ENCODE results near the gene CA7.

CA7 gene

GRCh38 chr16:66899310-66899944 is 55.2 kb downstream of the CA7 start:
- no peak for DNase-seq

- DNase-seq, result no peak
These were observed 55.9 kb downstream of the CA7 start for GRCh38 chr16:66899945-66900710.

GRCh38 chr16:66900721-66901441 is 56.7 kb downstream of the CA7 start:
- no peak for DNase-seq

- DNase-seq, result no peak
These were observed 57.4 kb downstream of the CA7 start for GRCh38 chr16:66901626-66902025.

GRCh38 chr16:66902648-66903543 is 58.7 kb downstream of the CA7 start:
- DNase-seq, result no peak
